Left lung (tissue), 14 donors: ENCODE results near the gene SLC6A12. TPM values are rescaled to one million over a fixed set of nuclear protein-coding genes. Genes with fewer than 3 reads are reported as not detected.

Source experiments
- ATAC-seq: fragments of 200-7000 bp; cut with Tn5 transposase; one replicate; pipeline ENCODE4 v1.9.1; 2020; ENCODE audit warnings: moderate library complexity
- DNase-seq, 4 donors: peaks; one replicate each; pipeline ENCODE4 v3.0.0-alpha.2; 2013 to 2020
- H3K27ac ChIP-seq, 2 donors: fragments of 200-600 bp; sonication (generic) in 1 of 2; one replicate each; pipeline versions ENCODE4 v1.5.0 to v1.8.0; 2020 to 2021
- H3K27me3 ChIP-seq, 2 donors: fragments of 200-600 bp; sonication (generic) in 1 of 2; one replicate each; pipeline versions ENCODE4 v1.5.0 to v1.8.0; 2020 to 2021
- H3K36me3 ChIP-seq, 2 donors: fragments of 200-600 bp; sonication (generic) in 1 of 2; one replicate each; pipeline versions ENCODE4 v1.5.0 to v1.8.0; 2020 to 2021
- H3K4me1 ChIP-seq, 2 donors: fragments of 200-600 bp; one replicate each; pipeline ENCODE4 v1.8.0; 2021
- H3K4me3 ChIP-seq, 2 donors: fragments of 200-600 bp; sonication (generic) in 1 of 2; one replicate each; pipeline versions ENCODE4 v1.5.0 to v1.8.0; 2020 to 2021; ENCODE audit warnings: mild to moderate bottlenecking in 1 of 2
- H3K9me3 ChIP-seq, 2 donors: fragments of 200-600 bp; sonication (generic) in 1 of 2; one replicate each; pipeline versions ENCODE4 v1.5.0 to v1.8.0; 2020 to 2021
- intact Hi-C, 2 donors: fragments of 100-400 bp; cut with DNase I; formaldehyde crosslinking; loops; one replicate each; pipeline versions ENCODE4 v1.11.2 to v1.14.2; 2022
- long read RNA-seq, 12 donors: library from polyadenylated mRNA in 2 of 12; unstranded in 2 of 12; transcript quantifications; one replicate each; pipeline ENCODE4 v2.0.0 and lab custom pipeline, GENCODE V29; 2019 to 2026
- polyA plus RNA-seq, 6 donors: library from polyadenylated mRNA; unstranded; fragments of 120-200 nt; gene quantifications; one replicate each; pipeline ENCODE4 v1.2.1, GENCODE V29; 2013; ENCODE audit not compliant: insufficient read length in 6 of 6
- total RNA-seq, 2 donors: library from RNA; stranded (reverse); fragmentation: NEBNext Ultra II Directional; extraction: Animal tissue kit (Norgen Biotek cat#: 25700); gene quantifications; one replicate each; pipeline ENCODE4 v1.2.1, GENCODE V29; 2021
- TF ChIP-seq, protein P1 (sequence below), 2 donors: fragments of 200-600 bp; sonication (generic) in 1 of 2; IDR thresholded peaks; one replicate each; pipeline versions ENCODE4 v1.5.0 to v1.8.0; 2021; ENCODE audit warnings: antibody characterized with exemption in 2 of 2
- donor health status: DM: no; HTN: yes; CAD: no.
- donor health status: DM: no; HTN: no; CAD: no.

Gene SLC6A12
- 1 to 10 TPM; 3.4 to 4.7 TPM for total RNA-seq
- polyA plus RNA-seq, result 1 to 10 TPM in 1 of 6 donors, under 1 TPM in 5; 0.52 to 1.2 (median 0.82) TPM
- long read RNA-seq, donor 1, result 0 reads
- long read RNA-seq, donor 2, result 0 reads
- long read RNA-seq, donor 3, result 0 reads
- long read RNA-seq, donor 4, result 0 reads
- long read RNA-seq, donor 5, result 0 reads
- long read RNA-seq, donor 6, result 0 reads
- long read RNA-seq, donor 7, result 0 reads
- long read RNA-seq, donor 8, result 0 reads
- long read RNA-seq, donor 9, result 0 reads
- long read RNA-seq, donor 10, partial matches to known transcripts, result 1 of 1 reads
- long read RNA-seq, donor 10, other reads (novel, unspliced or antisense), result 0 of 1 reads
- long read RNA-seq, donor 11, result 0 reads
- long read RNA-seq, donor 12, result 0 reads

DNA sequence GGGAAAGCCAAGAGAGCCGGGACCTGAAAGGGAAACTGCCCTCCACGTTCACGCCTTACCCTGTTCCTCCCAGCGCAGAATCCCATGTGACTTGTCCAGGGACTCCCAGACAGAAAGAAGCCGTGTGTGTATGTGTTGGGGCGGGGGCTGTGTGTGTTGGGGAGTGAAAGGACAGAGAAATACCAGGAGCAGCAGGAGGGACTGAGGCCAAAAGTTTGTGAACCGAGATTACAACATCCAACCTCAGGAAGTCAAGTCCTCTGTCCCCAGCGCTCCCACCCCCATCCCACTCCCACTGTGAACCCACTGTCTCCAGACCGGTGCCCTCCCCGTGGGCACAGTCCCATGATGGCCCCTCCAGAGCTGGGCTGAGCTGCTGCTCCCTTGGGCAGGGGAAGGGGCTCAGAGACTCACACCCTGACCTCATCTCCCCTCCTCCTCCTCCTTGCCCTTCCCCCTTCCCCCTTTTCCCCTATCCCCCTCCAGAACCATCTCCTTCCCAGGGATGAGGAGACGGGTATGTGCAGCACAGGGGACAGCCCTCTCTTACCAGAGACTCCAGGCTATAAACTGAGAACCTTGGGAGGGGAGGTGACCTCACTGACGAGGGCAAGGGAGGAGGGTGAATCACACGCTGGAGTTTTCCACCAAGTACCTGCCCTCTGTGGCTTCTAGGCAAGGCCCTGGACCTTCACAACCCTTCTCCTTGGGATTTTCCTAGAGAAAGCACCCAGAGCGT, at the start of gene SLC6A12:
TSS of gene SLC6A12 (minus strand) at position 155 of the 739 bp plus-strand sequence. CDS start 4,171 bp downstream, outside the sequence.
- Histone ChIP-seq H3K9me3 (no peaks in the 10 kb centered on the region), H3K36me3 (no peaks in the 10 kb centered on the region), H3K4me3 (peak within 1 kb of the TSS in 1 of 2 donors; percentile 30), H3K4me1 (peaks cover 0 to 15% of the 10 kb centered on the region in 2 donors), H3K27me3 (peaks cover 3 to 34% of the 10 kb centered on the region in 2 donors), H3K27ac (peak within 1 kb of the TSS in 1 of 2 donors; percentile 82)
- DNase-seq, result peak in 1 of 4 donors; percentile 39
- intact Hi-C loops, result no loop called here
- ATAC-seq, result peak; percentile 33
- TF ChIP-seq, protein P1, sequence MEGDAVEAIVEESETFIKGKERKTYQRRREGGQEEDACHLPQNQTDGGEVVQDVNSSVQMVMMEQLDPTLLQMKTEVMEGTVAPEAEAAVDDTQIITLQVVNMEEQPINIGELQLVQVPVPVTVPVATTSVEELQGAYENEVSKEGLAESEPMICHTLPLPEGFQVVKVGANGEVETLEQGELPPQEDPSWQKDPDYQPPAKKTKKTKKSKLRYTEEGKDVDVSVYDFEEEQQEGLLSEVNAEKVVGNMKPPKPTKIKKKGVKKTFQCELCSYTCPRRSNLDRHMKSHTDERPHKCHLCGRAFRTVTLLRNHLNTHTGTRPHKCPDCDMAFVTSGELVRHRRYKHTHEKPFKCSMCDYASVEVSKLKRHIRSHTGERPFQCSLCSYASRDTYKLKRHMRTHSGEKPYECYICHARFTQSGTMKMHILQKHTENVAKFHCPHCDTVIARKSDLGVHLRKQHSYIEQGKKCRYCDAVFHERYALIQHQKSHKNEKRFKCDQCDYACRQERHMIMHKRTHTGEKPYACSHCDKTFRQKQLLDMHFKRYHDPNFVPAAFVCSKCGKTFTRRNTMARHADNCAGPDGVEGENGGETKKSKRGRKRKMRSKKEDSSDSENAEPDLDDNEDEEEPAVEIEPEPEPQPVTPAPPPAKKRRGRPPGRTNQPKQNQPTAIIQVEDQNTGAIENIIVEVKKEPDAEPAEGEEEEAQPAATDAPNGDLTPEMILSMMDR (IDR thresholded peaks at IDR 0.05), result no peak

DNA sequence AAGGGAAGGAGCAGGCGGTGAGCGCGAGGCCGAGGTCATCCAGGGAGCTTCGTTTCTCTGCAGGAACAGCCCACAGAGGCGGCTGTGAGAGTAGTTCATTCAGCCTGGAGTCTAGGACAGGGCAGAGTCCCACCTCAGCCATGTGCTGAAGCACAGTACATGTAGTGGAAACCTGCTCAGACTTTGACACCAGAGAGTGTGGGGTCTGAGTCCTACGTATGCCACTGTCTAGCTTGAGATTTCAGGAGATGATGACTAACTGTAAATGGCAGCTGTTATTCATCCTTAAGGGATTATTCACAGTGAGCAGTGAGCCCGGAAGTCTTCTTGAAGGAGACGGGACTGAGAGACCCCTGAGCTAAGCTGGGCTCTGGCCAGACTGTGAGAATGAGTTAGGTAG, 49.6 kb upstream of the SLC6A12 start:
- no peaks in the 10 kb centered on the region for H3K9me3 ChIP-seq
- no peak overlapping the region for H3K4me3 ChIP-seq
- peaks cover 0 to 84% of the 10 kb centered on the region in 2 donors for H3K27me3 ChIP-seq
- intact Hi-C loops, result no loop called here
- no peak for ATAC-seq
- TF ChIP-seq, protein P1 (IDR thresholded peaks at IDR 0.05), result no peak
- DNase-seq, result no peak
- H3K36me3 ChIP-seq, result no peaks in the 10 kb centered on the region
- no peak overlapping the region for H3K27ac ChIP-seq
- H3K4me1 ChIP-seq, result no peaks in the 10 kb centered on the region

DNA sequence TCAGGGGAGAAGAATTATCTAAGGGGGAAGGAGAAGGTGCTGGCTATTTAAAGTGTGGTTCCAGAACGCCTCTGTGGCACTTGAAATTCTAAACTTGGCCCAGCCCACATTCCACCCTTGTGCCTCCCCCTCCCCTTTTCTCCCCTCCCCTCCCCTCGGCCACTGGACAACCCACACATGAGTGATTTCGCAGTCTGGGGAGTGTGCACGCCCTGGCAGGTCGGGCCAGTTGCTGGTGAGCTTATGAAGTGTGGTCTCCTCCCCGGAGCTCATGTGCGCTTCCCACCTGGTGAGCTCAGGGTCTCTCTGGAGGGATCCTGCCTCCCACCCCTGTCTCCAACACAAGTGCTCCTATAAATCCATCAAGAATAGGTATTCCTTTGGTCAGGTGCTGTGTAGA, 48.9 kb upstream of the SLC6A12 start, which contains the start of gene SLC6A13:
TSS of gene SLC6A13 (minus strand) at position 20 of the 400 bp plus-strand sequence. CDS start 2,784 bp downstream, outside the sequence.
- Histone ChIP-seq H3K9me3 (no peaks in the 10 kb centered on the region), H3K36me3 (no peaks in the 10 kb centered on the region), H3K27ac (no peak within 1 kb of the TSS), H3K27me3 (peaks cover 0 to 87% of the 10 kb centered on the region in 2 donors), H3K4me1 (no peaks in the 10 kb centered on the region), H3K4me3 (no peak within 1 kb of the TSS)
- intact Hi-C loops, result no loop called here
- TF ChIP-seq, protein P1 (IDR thresholded peaks at IDR 0.05), result no peak
- DNase-seq (peak in 2 of 4 donors; percentile 44 to 61), ATAC-seq (peak; percentile 94)

DNA sequence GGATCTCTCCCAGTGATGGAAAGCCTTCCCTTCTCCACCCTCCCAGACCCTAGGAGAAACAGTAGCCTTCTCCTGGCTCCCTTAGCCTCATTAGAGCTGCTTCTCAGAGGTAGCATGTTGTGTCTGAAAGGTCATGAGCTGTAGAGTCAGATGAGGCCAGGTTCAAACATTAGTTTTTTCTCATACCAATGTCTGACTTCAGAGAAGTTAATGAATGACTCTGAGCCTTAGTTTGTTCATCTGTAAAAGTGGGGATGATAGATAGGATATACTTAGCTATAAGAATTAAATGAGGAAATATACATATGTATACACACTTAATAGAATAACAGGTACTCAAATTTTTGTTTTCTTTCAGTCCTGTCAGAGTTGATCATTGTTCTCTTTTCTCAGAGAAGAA, 48.2 kb upstream of the SLC6A12 start:
- Histone ChIP-seq H3K4me3 (no peak overlapping the region), H3K9me3 (no peaks in the 10 kb centered on the region), H3K4me1 (no peaks in the 10 kb centered on the region), H3K27me3 (peaks cover 0 to 87% of the 10 kb centered on the region in 2 donors), H3K27ac (no peak overlapping the region), H3K36me3 (no peaks in the 10 kb centered on the region)
- TF ChIP-seq, protein P1 (IDR thresholded peaks at IDR 0.05), result no peak
- ATAC-seq (no peak), DNase-seq (no peak)
- intact Hi-C loops, result no loop called here
